Caco-2 (cell line): ENCODE results near the gene OR4K13. TPM values are rescaled to one million over a fixed set of nuclear protein-coding genes. Genes with fewer than 3 reads are reported as not detected.

Source experiments
- BruUV-seq: library from RNA; stranded (reverse); fragments of 400-500 nt; replicated peaks from 2 replicates; lab custom pipeline; 2021; lab: Mats Ljungman, UMichigan
- CTCF ChIA-PET: fragments of 300-600 bp; sonication (Branson Sonifier 250); formaldehyde crosslinking; loops from one replicate; lab custom pipeline; 2022; ENCODE audit warnings: antibody characterized with exemption; lab: Charles Lee
- POLR2A ChIA-PET: fragments of 300-600 bp; sonication (Branson Sonifier 250); formaldehyde crosslinking; loops from one replicate; lab custom pipeline; 2022; ENCODE audit warnings: antibody characterized with exemption; lab: Charles Lee
- DNase-seq, 2 experiments: peaks; one replicate each; pipeline versions ENCODE4 v3.0.0 to v3.0.0-alpha.2; 2020 to 2022
- H3K27me3 ChIP-seq: replicated peaks from 2 replicates; pipeline ENCODE4 v1.6.0; 2011; ENCODE audit warnings: low read length; ENCODE audit not compliant: control insufficient read depth, insufficient read depth
- H3K36me3 ChIP-seq: 2 replicates; pipeline ENCODE4 v1.5.1; 2011; ENCODE audit warnings: low read length; ENCODE audit not compliant: control insufficient read depth, insufficient read depth
- H3K4me1 ChIP-seq: fragments of 250-450 bp; sonication (Bioruptor Pico); 2 replicates; pipeline ENCODE4 v1.5.1; 2020; ENCODE audit warnings: mild to moderate bottlenecking
- H3K4me3 ChIP-seq: 2 replicates; pipeline ENCODE4 v1.5.1; 2011; ENCODE audit warnings: low read depth, mild to moderate bottlenecking, control low read depth, low read length
- H3K9me3 ChIP-seq: fragments of 250-450 bp; sonication (Bioruptor Pico); 2 replicates; pipeline ENCODE4 v1.5.1; 2020; ENCODE audit warnings: mild to moderate bottlenecking, moderate library complexity
- H3K27ac Mint-ChIP-seq: one replicate; pipeline ENCODE4 v1.8.0; 2022; ENCODE audit warnings: mixed read lengths; ENCODE audit not compliant: unreplicated experiment
- H3K27me3 Mint-ChIP-seq: one replicate; pipeline ENCODE4 v1.8.0; 2022; ENCODE audit warnings: mixed read lengths; ENCODE audit not compliant: insufficient read depth, unreplicated experiment
- H3K36me3 Mint-ChIP-seq: one replicate; pipeline ENCODE4 v1.8.0; 2022; ENCODE audit warnings: mild to moderate bottlenecking, mixed read lengths; ENCODE audit not compliant: insufficient read depth, unreplicated experiment
- H3K4me1 Mint-ChIP-seq: one replicate; pipeline ENCODE4 v1.8.0; 2022; ENCODE audit warnings: low read depth, mixed read lengths; ENCODE audit not compliant: unreplicated experiment
- H3K4me3 Mint-ChIP-seq: one replicate; pipeline ENCODE4 v1.8.0; 2022; ENCODE audit warnings: mild to moderate bottlenecking, moderate library complexity, mixed read lengths; ENCODE audit not compliant: unreplicated experiment
- H3K9me3 Mint-ChIP-seq: one replicate; pipeline ENCODE4 v1.8.0; 2022; ENCODE audit warnings: mixed read lengths; ENCODE audit not compliant: unreplicated experiment
- intact Hi-C: fragments of 100-400 bp; cut with micrococcal nuclease; formaldehyde crosslinking; loops from one replicate; pipeline ENCODE4 v1.10.0; 2022; ENCODE audit not compliant: unreplicated experiment
- total RNA-seq: library from RNA; stranded (reverse); gene quantifications from 2 replicates; pipeline ENCODE4 v1.2.3, GENCODE V29; 2022
- TF ChIP-seq, protein P1 (sequence below), 2 experiments: fragments of 200-600 bp in 1 of 2; IDR thresholded peaks; 1 replicate in 1 of 2; 2 replicates in 1 of 2; pipeline versions ENCODE4 v1.5.1 to v1.8.0; 2011 to 2022; ENCODE audit warnings: antibody characterized with exemption in 1 of 2, control low read depth in 1 of 2, inconsistent platforms in 1 of 2, low read depth in 1 of 2, low read length in 1 of 2, mild to moderate bottlenecking in 1 of 2, moderate library complexity in 1 of 2; ENCODE audit not compliant: insufficient read depth in 1 of 2, severe bottlenecking in 1 of 2, unreplicated experiment in 1 of 2

Gene OR4K13
- total RNA-seq, 1 experiment from 2014 or later = not detected

DNA sequence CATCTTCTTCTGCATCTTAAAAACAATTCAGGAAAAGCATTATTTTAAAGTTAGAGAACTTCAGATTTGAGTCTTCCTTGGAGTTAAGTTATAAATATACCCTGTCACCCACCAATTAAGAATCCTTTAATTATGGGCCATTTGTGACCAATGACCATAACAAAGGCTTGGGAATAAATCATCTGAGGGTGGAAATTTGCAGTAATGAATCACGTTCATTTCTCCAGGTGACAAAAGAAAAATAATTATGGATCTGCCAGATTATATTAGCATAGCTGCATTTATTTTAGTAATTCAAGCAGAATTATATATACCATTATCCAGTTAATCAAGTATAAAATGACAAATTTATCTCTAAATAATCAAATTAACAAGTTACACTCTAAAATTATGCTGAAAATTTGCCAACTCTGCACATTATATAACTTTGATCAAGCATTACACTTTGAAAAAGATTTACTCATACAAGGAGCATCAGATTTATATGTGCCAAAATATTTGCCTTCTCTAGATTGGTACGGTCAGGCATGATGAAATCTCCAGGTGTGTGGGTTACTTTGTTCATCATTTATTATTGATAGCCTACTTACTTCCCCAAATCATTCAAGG is 16.5 kb downstream of the OR4K13 start, which contains the start of gene OR4K14:
OR4K14 (minus strand) TSS at position 51 of the 609 bp plus-strand sequence. CDS start 4,114 bp downstream, outside the sequence.
- no peak for DNase-seq
- Mint-ChIP-seq H3K27ac (no peak within 1 kb of the TSS), H3K36me3 (no peaks in the 10 kb centered on the region), H3K4me1 (no peaks in the 10 kb centered on the region), H3K27me3 (no peaks in the 10 kb centered on the region), H3K4me3 (no peak within 1 kb of the TSS), H3K9me3 (peaks cover 9% of the 10 kb centered on the region)
- Histone ChIP-seq H3K4me1 (no peaks in the 10 kb centered on the region), H3K36me3 (no peaks in the 10 kb centered on the region), H3K9me3 (no peaks in the 10 kb centered on the region; the same call in 1 of the 2 replicates), H3K27me3 (no peaks in the 10 kb centered on the region), H3K4me3 (no peak within 1 kb of the TSS)
- TF ChIP-seq, protein P1, sequence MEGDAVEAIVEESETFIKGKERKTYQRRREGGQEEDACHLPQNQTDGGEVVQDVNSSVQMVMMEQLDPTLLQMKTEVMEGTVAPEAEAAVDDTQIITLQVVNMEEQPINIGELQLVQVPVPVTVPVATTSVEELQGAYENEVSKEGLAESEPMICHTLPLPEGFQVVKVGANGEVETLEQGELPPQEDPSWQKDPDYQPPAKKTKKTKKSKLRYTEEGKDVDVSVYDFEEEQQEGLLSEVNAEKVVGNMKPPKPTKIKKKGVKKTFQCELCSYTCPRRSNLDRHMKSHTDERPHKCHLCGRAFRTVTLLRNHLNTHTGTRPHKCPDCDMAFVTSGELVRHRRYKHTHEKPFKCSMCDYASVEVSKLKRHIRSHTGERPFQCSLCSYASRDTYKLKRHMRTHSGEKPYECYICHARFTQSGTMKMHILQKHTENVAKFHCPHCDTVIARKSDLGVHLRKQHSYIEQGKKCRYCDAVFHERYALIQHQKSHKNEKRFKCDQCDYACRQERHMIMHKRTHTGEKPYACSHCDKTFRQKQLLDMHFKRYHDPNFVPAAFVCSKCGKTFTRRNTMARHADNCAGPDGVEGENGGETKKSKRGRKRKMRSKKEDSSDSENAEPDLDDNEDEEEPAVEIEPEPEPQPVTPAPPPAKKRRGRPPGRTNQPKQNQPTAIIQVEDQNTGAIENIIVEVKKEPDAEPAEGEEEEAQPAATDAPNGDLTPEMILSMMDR (IDR thresholded peaks at IDR 0.05; ENCODE audit: insufficient read depth in 1 of 2, low read depth in 1 of 2, low read length in 1 of 2, severe bottlenecking in 1 of 2, unreplicated experiment in 1 of 2) = no peak
- intact Hi-C loops = no loop called here
- BruUV-seq = no TSS peak
- ChIA-PET CTCF (no interaction called here), POLR2A (interaction anchor here (0.6 kb wide), 1 partner anchor 62 kb away, joined by 3 read pairs; no protein-coding TSS in a partner anchor)

DNA sequence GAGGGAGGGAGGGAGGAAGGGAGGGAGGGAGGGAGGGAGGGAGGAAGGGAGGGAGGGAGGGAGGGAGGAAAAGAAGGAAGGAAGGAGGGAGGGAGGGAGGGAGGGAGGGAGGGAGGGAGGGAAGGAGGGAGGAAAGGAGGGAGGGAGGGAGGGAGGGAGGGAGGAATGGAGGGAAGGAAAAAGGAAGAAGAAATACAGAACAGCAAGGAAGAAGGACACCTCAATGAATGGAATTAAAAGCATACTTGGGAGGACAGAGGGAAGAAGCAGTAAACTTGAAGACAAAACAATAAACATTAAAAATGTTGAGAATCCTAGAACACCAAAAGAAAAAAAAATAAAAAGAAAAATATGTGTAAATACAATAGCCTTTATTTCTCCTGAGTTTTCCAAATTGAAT is 27.7 kb downstream of the OR4K13 start:
- Histone ChIP-seq H3K27me3 (no peaks in the 10 kb centered on the region), H3K9me3 (peaks cover 3% of the 10 kb centered on the region; the same call in 1 of the 2 replicates), H3K36me3 (no peaks in the 10 kb centered on the region), H3K4me1 (no peaks in the 10 kb centered on the region), H3K4me3 (no peak overlapping the region)
- Mint-ChIP-seq H3K9me3 (peaks cover 10% of the 10 kb centered on the region), H3K4me1 (no peaks in the 10 kb centered on the region), H3K27me3 (peaks cover 3% of the 10 kb centered on the region), H3K36me3 (no peaks in the 10 kb centered on the region), H3K27ac (no peak overlapping the region), H3K4me3 (no peak overlapping the region)
- ChIA-PET CTCF (no interaction called here), POLR2A (no interaction called here)
- BruUV-seq = no TSS peak
- intact Hi-C loops = no loop called here
- DNase-seq = no peak
- TF ChIP-seq, protein P1 (IDR thresholded peaks at IDR 0.05; ENCODE audit: insufficient read depth in 1 of 2, low read depth in 1 of 2, low read length in 1 of 2, severe bottlenecking in 1 of 2, unreplicated experiment in 1 of 2) = no peak

DNA sequence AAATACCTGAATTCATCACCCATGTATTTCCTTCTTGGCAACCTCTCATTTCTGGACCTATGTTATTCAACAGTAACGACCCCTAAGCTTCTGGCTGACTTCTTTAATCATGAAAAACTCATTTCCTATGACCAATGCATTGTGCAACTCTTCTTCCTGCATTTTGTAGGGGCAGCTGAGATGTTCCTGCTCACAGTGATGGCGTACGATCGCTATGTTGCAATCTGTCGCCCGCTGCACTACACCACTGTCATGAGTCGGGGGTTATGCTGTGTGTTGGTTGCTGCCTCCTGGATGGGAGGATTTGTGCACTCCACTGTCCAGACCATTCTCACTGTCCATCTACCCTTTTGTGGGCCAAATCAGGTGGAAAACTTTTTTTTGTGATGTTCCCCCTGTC is 33.5 kb downstream of the OR4K13 start:
- H3K9me3 ChIP-seq = no peaks in the 10 kb centered on the region
- H3K27me3 Mint-ChIP-seq = peaks cover 3% of the 10 kb centered on the region

More for the DNA sequence above, 33.5 kb downstream of the OR4K13 start:
- TF ChIP-seq, protein P1 (IDR thresholded peaks at IDR 0.05; ENCODE audit: insufficient read depth in 1 of 2, low read depth in 1 of 2, low read length in 1 of 2, severe bottlenecking in 1 of 2, unreplicated experiment in 1 of 2) = no peak
- Histone ChIP-seq H3K36me3 (no peaks in the 10 kb centered on the region), H3K4me3 (no peak overlapping the region), H3K27me3 (no peaks in the 10 kb centered on the region), H3K4me1 (no peaks in the 10 kb centered on the region)
- ChIA-PET POLR2A (no interaction called here), CTCF (no interaction called here)
- intact Hi-C loops = no loop called here
- H3K4me3 Mint-ChIP-seq = no peak overlapping the region
- H3K9me3 Mint-ChIP-seq = peaks cover under 1% of the 10 kb centered on the region
- no peaks in the 10 kb centered on the region for H3K4me1 Mint-ChIP-seq
- no peak for DNase-seq
- no TSS peak for BruUV-seq
- no peak overlapping the region for H3K27ac Mint-ChIP-seq
- no peaks in the 10 kb centered on the region for H3K36me3 Mint-ChIP-seq
